ENCODE measurements around the gene ASIP. TPM values are rescaled to one million over a fixed set of nuclear protein-coding genes. Genes with fewer than 3 reads are reported as not detected.
A peak's percentile ranks its signal among the peaks of the same experiment; 100 is the strongest.
"Not testable (repeated sequence)": the region's sequence is repeated elsewhere in the genome, so short reads cannot be mapped to it uniquely, and the experiment has no call there.

ASIP gene
- total RNA-seq, 1 donor from 2014 or later: not detected

DNA sequence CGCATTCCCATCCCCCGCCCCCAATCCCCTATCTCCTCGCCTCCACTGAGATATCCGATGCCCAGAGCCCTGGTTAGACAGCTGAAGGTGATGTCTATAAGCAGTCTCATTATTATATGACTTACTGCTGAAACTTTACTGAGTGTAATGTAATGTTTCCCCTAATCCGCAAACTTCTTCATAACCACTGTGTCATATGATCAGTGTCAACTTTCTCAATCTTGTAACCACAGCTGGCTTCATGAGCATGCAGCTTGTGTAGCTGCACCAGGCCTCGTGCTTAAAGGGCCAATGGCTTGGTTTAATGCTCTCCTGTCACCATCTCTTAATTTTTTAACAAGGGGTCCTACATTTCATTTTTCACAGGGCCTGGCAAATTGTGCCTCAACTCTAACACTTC, 8.1 kb downstream of the ASIP start:
- Mint-ChIP-seq H3K4me1 (peaks cover 9% of the 10 kb centered on the region), H3K27ac (no peak overlapping the region), H3K4me3 (no peak overlapping the region), H3K27me3 (ENCODE audit: insufficient read depth, low read depth) (no peaks in the 10 kb centered on the region), H3K9me3 (no peaks in the 10 kb centered on the region), H3K36me3 (peaks cover 1% of the 10 kb centered on the region)
- no peaks in the 10 kb centered on the region for H3K27me3 ChIP-seq
- H3K27ac ChIP-seq: no peak overlapping the region
- no peaks in the 10 kb centered on the region for H3K36me3 ChIP-seq
- no peak overlapping the region for H2AFZ ChIP-seq (replicated peaks)
- DNase-seq (ENCODE audit: low spot score): no peak
- TF ChIP-seq, protein P1, sequence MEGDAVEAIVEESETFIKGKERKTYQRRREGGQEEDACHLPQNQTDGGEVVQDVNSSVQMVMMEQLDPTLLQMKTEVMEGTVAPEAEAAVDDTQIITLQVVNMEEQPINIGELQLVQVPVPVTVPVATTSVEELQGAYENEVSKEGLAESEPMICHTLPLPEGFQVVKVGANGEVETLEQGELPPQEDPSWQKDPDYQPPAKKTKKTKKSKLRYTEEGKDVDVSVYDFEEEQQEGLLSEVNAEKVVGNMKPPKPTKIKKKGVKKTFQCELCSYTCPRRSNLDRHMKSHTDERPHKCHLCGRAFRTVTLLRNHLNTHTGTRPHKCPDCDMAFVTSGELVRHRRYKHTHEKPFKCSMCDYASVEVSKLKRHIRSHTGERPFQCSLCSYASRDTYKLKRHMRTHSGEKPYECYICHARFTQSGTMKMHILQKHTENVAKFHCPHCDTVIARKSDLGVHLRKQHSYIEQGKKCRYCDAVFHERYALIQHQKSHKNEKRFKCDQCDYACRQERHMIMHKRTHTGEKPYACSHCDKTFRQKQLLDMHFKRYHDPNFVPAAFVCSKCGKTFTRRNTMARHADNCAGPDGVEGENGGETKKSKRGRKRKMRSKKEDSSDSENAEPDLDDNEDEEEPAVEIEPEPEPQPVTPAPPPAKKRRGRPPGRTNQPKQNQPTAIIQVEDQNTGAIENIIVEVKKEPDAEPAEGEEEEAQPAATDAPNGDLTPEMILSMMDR (IDR thresholded peaks at IDR 0.05): no peak
- TF ChIP-seq EZH2 (IDR thresholded peaks at IDR 0.05) (no peak), EZH2phosphoT487 (IDR thresholded peaks at IDR 0.05) (no peak)
- no peak overlapping the region for H3K4me3 ChIP-seq
- H3K9ac ChIP-seq: no peak overlapping the region
- no peaks in the 10 kb centered on the region for H4K20me1 ChIP-seq (ENCODE audit: low read depth)
- no peaks in the 10 kb centered on the region for H3F3A ChIP-seq (ENCODE audit: low read depth)
- no peaks in the 10 kb centered on the region for H3K4me1 ChIP-seq
- H3K79me2 ChIP-seq (ENCODE audit: low read depth): no peaks in the 10 kb centered on the region
- H3K4me2 ChIP-seq: no peak overlapping the region
- H3K9me3 ChIP-seq (ENCODE audit: low read depth): no peaks in the 10 kb centered on the region

DNA sequence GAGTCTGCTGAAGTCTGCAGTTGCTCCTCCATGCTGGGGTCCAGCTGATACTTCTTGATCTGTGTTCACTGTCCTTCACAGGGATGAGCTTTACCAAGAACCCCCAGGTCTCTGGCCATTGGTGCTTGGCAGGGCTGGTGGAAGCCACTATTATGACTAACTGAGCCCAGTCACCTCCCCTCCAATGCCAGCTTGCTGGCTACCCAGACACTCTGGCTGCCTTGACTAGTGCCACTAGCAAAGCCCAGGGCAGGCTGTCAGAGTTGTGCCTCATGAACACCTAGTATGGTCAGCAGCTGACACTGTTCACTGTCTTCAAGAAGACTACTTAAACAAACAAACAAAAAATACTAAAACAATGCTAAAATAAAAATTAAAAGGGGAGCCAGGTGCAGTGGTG, 8.8 kb downstream of the ASIP start:
- no peaks in the 10 kb centered on the region for H3K79me2 ChIP-seq (ENCODE audit: low read depth)
- no peaks in the 10 kb centered on the region for H3K27me3 ChIP-seq
- H3K9me3 ChIP-seq (ENCODE audit: low read depth): no peaks in the 10 kb centered on the region
- H3F3A ChIP-seq (ENCODE audit: low read depth): no peaks in the 10 kb centered on the region
- H3K27ac Mint-ChIP-seq: no peak overlapping the region
- no peak overlapping the region for H3K4me3 ChIP-seq
- peaks cover 1% of the 10 kb centered on the region for H3K36me3 Mint-ChIP-seq
- H3K27ac ChIP-seq: no peak overlapping the region
- no peak overlapping the region for H3K9ac ChIP-seq
- H2AFZ ChIP-seq (replicated peaks): no peak overlapping the region
- no peak for DNase-seq (ENCODE audit: low spot score)
- H3K36me3 ChIP-seq: no peaks in the 10 kb centered on the region
- no peak overlapping the region for H3K4me2 ChIP-seq
- H3K4me1 ChIP-seq: no peaks in the 10 kb centered on the region
- H3K4me1 Mint-ChIP-seq: peaks cover 9% of the 10 kb centered on the region
- TF ChIP-seq, protein P1 (IDR thresholded peaks at IDR 0.05): no peak
- TF ChIP-seq EZH2 (IDR thresholded peaks at IDR 0.05) (no peak), EZH2phosphoT487 (IDR thresholded peaks at IDR 0.05) (no peak)
- H3K27me3 Mint-ChIP-seq (ENCODE audit: insufficient read depth, low read depth): no peaks in the 10 kb centered on the region
- H3K4me3 Mint-ChIP-seq: no peak overlapping the region
- H3K9me3 Mint-ChIP-seq: no peaks in the 10 kb centered on the region
- no peaks in the 10 kb centered on the region for H4K20me1 ChIP-seq (ENCODE audit: low read depth)

DNA sequence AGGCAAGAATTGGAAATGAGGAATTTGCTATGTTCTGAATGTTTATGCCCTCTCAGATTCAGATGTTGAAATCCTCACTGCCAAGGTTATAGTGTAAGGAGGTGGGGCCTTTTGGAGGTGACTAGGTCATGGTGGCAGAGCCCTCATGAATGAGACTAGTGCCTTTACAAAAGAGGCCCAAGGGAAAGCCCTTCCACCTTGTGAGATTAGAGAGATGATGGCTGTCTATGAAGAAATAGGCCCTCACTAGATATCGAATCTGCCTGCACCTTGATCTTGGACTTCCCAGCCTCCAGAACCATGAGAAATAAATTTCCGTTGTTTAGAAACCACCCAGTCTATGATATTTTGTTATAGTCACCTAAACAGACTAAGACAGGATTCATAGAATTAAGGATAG, 10.4 kb downstream of the ASIP start:
- no peak overlapping the region for H2AFZ ChIP-seq (replicated peaks)
- Mint-ChIP-seq H3K27ac (no peak overlapping the region), H3K36me3 (peaks cover 1% of the 10 kb centered on the region), H3K27me3 (ENCODE audit: insufficient read depth, low read depth) (no peaks in the 10 kb centered on the region), H3K4me3 (no peak overlapping the region), H3K9me3 (no peaks in the 10 kb centered on the region), H3K4me1 (peaks cover 11% of the 10 kb centered on the region)
- no peak for DNase-seq (ENCODE audit: low spot score)
- no peaks in the 10 kb centered on the region for H3K4me1 ChIP-seq
- H3K4me3 ChIP-seq: no peak overlapping the region
- H3K9ac ChIP-seq: no peak overlapping the region
- H3K27me3 ChIP-seq: no peaks in the 10 kb centered on the region
- TF ChIP-seq, protein P1 (IDR thresholded peaks at IDR 0.05): no peak
- TF ChIP-seq EZH2 (IDR thresholded peaks at IDR 0.05): no peak
- no peak for TF ChIP-seq EZH2phosphoT487 (IDR thresholded peaks at IDR 0.05)
- H3K4me2 ChIP-seq: no peak overlapping the region
- no peaks in the 10 kb centered on the region for H3K79me2 ChIP-seq (ENCODE audit: low read depth)
- no peaks in the 10 kb centered on the region for H3K9me3 ChIP-seq (ENCODE audit: low read depth)
- H3K27ac ChIP-seq: no peak overlapping the region
- H3K36me3 ChIP-seq: no peaks in the 10 kb centered on the region
- H4K20me1 ChIP-seq (ENCODE audit: low read depth): no peaks in the 10 kb centered on the region
- H3F3A ChIP-seq (ENCODE audit: low read depth): no peaks in the 10 kb centered on the region

DNA sequence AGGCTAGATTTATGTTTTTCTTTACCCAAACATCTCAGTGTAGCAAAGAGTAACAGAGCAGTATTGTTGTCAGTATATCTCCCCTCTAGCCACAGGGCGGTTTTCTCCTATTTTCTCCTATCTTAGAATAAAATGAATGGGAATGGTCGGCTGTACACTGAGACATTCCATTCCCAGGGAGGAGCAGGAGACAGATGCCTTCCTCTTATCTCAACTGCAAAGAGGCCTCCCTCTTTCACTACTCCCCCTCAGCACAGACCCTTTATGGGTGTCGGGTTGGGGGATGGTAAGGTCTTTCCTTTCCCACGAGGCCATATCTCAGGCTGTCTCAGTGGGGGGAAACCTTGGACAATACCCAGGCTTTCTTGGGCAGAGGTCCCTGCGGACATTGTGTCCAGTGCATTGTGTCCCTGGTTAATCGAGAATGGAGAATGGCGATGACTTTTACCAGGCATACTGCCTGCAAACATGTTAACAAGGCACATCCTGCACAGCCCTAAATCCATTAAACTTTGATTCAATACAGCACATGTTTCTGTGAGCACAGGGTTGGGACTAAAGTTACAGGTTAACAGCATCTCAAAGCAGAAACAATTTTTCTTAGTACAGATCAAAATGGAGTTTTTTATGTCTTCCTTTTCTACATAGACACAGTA, 11.3 kb downstream of the ASIP start:
- not testable (repeated sequence) for H3K9me3 ChIP-seq (ENCODE audit: low read depth); H4K20me1 ChIP-seq (ENCODE audit: low read depth); H3K27ac ChIP-seq; H3K4me1 ChIP-seq; H2AFZ ChIP-seq (replicated peaks); DNase-seq (ENCODE audit: low spot score); H3K36me3 Mint-ChIP-seq; H3K79me2 ChIP-seq (ENCODE audit: low read depth); H3K4me3 ChIP-seq; H3K4me3 Mint-ChIP-seq; H3K9me3 Mint-ChIP-seq; H3K36me3 ChIP-seq; H3K4me2 ChIP-seq; H3K9ac ChIP-seq; H3F3A ChIP-seq (ENCODE audit: low read depth); H3K27me3 ChIP-seq; H3K27me3 Mint-ChIP-seq (ENCODE audit: insufficient read depth, low read depth)
- H3K27ac Mint-ChIP-seq: peak overlapping the region; percentile 42
- peaks cover 12% of the 10 kb centered on the region for H3K4me1 Mint-ChIP-seq

Measured in neural progenitor cell (in vitro differentiated cells).